SU-DHL-6 (cell line): ENCODE data around the gene PLD5.

Source experiments
- EZH2phosphoT487 ChIP-seq: fragments of 200-600 bp; sonication (generic), shearing (Covaris generic); conservative IDR thresholded peaks from 2 replicates; pipeline ENCODE4 v1.6.1; 2018; ENCODE audit warnings: mild to moderate bottlenecking, antibody characterized with exemption, low read length, moderate library complexity, mixed read lengths
- TF ChIP-seq, protein P1 (sequence below): fragments of 200-600 bp; sonication (generic); IDR thresholded peaks from one replicate; pipeline ENCODE4 v1.5.1; 2017; ENCODE audit warnings: antibody characterized with exemption, mild to moderate bottlenecking, low read length, moderate library complexity; ENCODE audit not compliant: insufficient read depth, poor library complexity, severe bottlenecking

DNA sequence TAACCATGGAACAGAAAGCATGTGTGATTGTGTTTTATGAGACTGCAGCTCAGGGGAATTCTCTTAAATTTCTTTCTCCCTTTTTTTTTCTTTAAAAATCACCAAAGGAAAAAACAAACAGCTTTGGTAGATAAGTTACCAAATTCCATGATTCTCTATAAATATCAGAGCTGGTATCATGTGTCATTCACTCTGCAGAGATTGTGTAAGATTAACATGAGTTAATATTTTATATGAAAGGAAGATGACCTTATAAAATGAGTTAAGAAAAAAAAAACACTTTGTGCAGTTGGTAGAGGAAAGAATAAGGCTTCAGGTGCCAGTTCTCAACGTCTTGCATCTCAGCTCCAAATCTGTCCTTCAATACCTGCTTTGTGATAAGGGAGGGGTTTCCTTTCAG, 287.4 kb downstream of the PLD5 start:
- TF ChIP-seq, protein P1, sequence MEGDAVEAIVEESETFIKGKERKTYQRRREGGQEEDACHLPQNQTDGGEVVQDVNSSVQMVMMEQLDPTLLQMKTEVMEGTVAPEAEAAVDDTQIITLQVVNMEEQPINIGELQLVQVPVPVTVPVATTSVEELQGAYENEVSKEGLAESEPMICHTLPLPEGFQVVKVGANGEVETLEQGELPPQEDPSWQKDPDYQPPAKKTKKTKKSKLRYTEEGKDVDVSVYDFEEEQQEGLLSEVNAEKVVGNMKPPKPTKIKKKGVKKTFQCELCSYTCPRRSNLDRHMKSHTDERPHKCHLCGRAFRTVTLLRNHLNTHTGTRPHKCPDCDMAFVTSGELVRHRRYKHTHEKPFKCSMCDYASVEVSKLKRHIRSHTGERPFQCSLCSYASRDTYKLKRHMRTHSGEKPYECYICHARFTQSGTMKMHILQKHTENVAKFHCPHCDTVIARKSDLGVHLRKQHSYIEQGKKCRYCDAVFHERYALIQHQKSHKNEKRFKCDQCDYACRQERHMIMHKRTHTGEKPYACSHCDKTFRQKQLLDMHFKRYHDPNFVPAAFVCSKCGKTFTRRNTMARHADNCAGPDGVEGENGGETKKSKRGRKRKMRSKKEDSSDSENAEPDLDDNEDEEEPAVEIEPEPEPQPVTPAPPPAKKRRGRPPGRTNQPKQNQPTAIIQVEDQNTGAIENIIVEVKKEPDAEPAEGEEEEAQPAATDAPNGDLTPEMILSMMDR, result no peak
- no peak for TF ChIP-seq EZH2phosphoT487
